ENCODE results near the gene UBE3C. TPM values are rescaled to one million over a fixed set of nuclear protein-coding genes. Genes with fewer than 3 reads are reported as not detected.

UBE3C gene
- total and polyA plus RNA-seq, 2 of the 13 experiments (the other 11 are each of a cell fraction or from before 2014, with no cell fraction given): 27.0 to 48.2 TPM

DNA sequence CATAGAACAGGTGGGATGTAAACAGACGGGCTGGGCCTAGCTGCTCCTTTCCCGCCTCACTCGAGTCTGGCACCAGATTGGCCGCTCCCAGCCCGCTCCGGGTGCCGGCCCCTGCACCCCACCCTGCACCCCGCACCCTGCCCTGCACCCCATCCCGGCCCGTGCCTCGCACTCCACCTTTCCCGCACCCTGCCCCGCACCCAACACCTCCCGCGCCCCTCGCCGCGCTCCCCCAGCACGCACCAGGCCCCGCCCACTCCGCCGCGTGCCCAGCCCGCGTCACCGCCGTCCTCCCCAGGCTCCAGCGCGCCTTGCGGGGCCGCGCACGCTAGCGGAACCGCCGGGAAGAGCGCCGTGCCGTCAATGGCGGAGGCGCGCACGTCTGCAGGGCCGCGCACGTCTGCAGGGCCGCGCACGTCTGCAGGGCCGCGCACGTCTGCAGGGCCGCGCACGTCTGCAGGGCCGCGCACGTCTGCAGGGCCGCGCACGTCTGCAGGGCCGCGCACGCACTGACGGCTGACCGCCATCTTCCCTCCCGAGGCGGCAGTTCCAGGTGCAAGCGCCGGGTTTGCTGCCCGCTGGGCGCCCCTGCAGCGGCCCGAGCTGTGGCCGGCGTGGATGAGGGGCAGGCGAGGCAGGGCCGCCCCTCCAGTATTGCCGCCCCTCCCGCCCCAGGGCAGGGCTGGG, at the start of gene UBE3C (continued):
- TF ChIP-seq, protein P1, sequence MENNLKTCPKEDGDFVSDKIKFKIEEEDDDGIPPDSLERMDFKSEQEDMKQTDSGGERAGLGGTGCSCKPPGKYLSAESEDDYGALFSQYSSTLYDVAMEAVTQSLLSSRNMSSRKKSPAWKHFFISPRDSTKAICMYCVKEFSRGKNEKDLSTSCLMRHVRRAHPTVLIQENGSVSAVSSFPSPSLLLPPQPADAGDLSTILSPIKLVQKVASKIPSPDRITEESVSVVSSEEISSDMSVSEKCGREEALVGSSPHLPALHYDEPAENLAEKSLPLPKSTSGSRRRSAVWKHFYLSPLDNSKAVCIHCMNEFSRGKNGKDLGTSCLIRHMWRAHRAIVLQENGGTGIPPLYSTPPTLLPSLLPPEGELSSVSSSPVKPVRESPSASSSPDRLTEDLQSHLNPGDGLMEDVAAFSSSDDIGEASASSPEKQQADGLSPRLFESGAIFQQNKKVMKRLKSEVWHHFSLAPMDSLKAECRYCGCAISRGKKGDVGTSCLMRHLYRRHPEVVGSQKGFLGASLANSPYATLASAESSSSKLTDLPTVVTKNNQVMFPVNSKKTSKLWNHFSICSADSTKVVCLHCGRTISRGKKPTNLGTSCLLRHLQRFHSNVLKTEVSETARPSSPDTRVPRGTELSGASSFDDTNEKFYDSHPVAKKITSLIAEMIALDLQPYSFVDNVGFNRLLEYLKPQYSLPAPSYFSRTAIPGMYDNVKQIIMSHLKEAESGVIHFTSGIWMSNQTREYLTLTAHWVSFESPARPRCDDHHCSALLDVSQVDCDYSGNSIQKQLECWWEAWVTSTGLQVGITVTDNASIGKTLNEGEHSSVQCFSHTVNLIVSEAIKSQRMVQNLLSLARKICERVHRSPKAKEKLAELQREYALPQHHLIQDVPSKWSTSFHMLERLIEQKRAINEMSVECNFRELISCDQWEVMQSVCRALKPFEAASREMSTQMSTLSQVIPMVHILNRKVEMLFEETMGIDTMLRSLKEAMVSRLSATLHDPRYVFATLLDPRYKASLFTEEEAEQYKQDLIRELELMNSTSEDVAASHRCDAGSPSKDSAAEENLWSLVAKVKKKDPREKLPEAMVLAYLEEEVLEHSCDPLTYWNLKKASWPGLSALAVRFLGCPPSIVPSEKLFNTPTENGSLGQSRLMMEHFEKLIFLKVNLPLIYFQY (CRISPR knock-in tag; IDR thresholded peaks at IDR 0.05; ENCODE audit: borderline replicate concordance): no peak
- no peak for TF ChIP-seq REXO4 (CRISPR knock-in tag; IDR thresholded peaks at IDR 0.05; ENCODE audit: borderline replicate concordance)
- TF ChIP-seq, protein P2, sequence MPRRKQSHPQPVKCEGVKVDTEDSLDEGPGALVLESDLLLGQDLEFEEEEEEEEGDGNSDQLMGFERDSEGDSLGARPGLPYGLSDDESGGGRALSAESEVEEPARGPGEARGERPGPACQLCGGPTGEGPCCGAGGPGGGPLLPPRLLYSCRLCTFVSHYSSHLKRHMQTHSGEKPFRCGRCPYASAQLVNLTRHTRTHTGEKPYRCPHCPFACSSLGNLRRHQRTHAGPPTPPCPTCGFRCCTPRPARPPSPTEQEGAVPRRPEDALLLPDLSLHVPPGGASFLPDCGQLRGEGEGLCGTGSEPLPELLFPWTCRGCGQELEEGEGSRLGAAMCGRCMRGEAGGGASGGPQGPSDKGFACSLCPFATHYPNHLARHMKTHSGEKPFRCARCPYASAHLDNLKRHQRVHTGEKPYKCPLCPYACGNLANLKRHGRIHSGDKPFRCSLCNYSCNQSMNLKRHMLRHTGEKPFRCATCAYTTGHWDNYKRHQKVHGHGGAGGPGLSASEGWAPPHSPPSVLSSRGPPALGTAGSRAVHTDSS (CRISPR knock-in tag; conservative IDR thresholded peaks at IDR 0.05): no peak
- TF ChIP-seq, protein P3, sequence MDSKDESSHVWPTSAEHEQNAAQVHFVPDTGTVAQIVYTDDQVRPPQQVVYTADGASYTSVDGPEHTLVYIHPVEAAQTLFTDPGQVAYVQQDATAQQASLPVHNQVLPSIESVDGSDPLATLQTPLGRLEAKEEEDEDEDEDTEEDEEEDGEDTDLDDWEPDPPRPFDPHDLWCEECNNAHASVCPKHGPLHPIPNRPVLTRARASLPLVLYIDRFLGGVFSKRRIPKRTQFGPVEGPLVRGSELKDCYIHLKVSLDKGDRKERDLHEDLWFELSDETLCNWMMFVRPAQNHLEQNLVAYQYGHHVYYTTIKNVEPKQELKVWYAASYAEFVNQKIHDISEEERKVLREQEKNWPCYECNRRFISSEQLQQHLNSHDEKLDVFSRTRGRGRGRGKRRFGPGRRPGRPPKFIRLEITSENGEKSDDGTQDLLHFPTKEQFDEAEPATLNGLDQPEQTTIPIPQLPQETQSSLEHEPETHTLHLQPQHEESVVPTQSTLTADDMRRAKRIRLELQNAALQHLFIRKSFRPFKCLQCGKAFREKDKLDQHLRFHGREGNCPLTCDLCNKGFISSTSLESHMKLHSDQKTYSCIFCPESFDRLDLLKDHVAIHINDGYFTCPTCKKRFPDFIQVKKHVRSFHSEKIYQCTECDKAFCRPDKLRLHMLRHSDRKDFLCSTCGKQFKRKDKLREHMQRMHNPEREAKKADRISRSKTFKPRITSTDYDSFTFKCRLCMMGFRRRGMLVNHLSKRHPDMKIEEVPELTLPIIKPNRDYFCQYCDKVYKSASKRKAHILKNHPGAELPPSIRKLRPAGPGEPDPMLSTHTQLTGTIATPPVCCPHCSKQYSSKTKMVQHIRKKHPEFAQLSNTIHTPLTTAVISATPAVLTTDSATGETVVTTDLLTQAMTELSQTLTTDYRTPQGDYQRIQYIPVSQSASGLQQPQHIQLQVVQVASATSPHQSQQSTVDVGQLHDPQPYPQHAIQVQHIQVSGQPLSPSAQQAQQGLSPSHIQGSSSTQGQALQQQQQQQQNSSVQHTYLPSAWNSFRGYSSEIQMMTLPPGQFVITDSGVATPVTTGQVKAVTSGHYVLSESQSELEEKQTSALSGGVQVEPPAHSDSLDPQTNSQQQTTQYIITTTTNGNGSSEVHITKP (CRISPR knock-in tag; IDR thresholded peaks at IDR 0.05; ENCODE audit: low read depth): no peak
- TF ChIP-seq, protein P4, sequence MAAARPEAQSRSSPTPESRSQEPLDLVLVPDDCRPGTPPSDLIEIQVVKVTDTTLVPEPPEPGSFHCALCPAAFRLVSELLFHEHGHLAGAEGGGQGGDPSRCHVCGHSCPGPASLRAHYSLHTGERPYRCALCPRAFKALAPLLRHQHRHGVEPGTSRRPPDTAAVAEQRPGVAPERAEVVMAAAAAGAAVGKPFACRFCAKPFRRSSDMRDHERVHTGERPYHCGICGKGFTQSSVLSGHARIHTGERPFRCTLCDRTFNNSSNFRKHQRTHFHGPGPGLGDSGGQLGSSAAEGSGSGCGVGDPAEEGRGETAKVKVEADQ (CRISPR knock-in tag; IDR thresholded peaks at IDR 0.05; ENCODE audit: borderline replicate concordance): no peak
- no peak for TF ChIP-seq ZNF549 (CRISPR knock-in tag; IDR thresholded peaks at IDR 0.05)
- no peak for TF ChIP-seq ZNF333 (CRISPR knock-in tag; IDR thresholded peaks at IDR 0.05; ENCODE audit: borderline replicate concordance)
- TF ChIP-seq ZNF607 (CRISPR knock-in tag; IDR thresholded peaks at IDR 0.05; ENCODE audit: borderline replicate concordance): no peak
- no peak for TF ChIP-seq TAF15 (IDR thresholded peaks at IDR 0.05; ENCODE audit: low read depth, low read length, poor library complexity, severe bottlenecking)
- TF ChIP-seq MLLT10 (CRISPR knock-in tag; IDR thresholded peaks at IDR 0.05): no peak
- TF ChIP-seq TFDP2 (CRISPR knock-in tag; IDR thresholded peaks at IDR 0.05): peak; percentile 54; the same call in 1 of the 2 replicates
- peak; percentile 35; the same call in 1 of the 2 replicates for TF ChIP-seq KDM2A (CRISPR knock-in tag; IDR thresholded peaks at IDR 0.05; ENCODE audit: borderline replicate concordance, low read depth)
- peak; percentile 39 for TF ChIP-seq ZNF547 (CRISPR knock-in tag; IDR thresholded peaks at IDR 0.05)
- TF ChIP-seq, protein P5, sequence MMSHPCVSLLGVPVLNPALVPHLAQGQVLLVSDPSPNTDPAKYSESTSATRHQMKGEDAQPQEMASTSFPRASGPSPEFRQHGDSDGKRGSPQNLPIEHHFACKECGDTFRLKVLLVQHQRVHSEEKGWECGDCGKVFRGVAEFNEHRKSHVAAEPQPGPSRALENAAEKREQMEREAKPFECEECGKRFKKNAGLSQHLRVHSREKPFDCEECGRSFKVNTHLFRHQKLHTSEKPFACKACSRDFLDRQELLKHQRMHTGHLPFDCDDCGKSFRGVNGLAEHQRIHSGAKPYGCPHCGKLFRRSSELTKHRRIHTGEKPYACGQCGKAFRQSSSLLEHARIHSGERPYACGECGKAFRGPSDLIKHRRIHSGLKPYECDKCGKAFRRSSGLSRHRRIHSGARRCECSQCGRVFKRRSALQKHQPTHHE (CRISPR knock-in tag; IDR thresholded peaks at IDR 0.05; ENCODE audit: borderline replicate concordance): peak; percentile 22; the same call in 1 of the 2 replicates

Measured in HepG2 (cell line).